Natural killer cell (primary cell): ENCODE data around the gene CIB2. TPM values are rescaled to one million over a fixed set of nuclear protein-coding genes. Genes with fewer than 3 reads are reported as not detected.
"Not testable (repeated sequence)": the region's sequence is repeated elsewhere in the genome, so short reads cannot be mapped to it uniquely, and the experiment has no call there.

Source experiments
- ATAC-seq, 3 donors: fragments of 150-1000 bp in 2 of 3; fragments of 200-7000 bp in 1 of 3; cut with Tn5 transposase; 1 replicate in 1 of 3; 2 replicates in 2 of 3; pipeline ENCODE4 v1.10.0; 2021; ENCODE audit warnings: mild to moderate bottlenecking in 2 of 3, moderate library complexity in 2 of 3
- DNase-seq, 2 donors: peaks; one replicate each; pipeline versions ENCODE4 v3.0.0 to v3.0.0-alpha.2; 2013 to 2021; ENCODE audit warnings: mixed read lengths in 1 of 2
- H3K27ac ChIP-seq: one replicate; pipeline ENCODE4 v1.5.1; 2013; ENCODE audit warnings: mild to moderate bottlenecking, low read length
- H3K27me3 ChIP-seq: one replicate; pipeline ENCODE4 v1.6.1; 2013; ENCODE audit warnings: low read length; ENCODE audit not compliant: control insufficient read depth, insufficient read depth
- H3K36me3 ChIP-seq: one replicate; pipeline ENCODE4 v1.6.1; 2013; ENCODE audit warnings: low read length; ENCODE audit not compliant: control insufficient read depth, insufficient read depth
- H3K4me1 ChIP-seq: one replicate; pipeline ENCODE4 v1.6.1; 2013; ENCODE audit warnings: low read length; ENCODE audit not compliant: control insufficient read depth, insufficient read depth
- H3K4me3 ChIP-seq: one replicate; pipeline ENCODE4 v1.5.1; 2013; ENCODE audit warnings: low read length
- H3K9me3 ChIP-seq: one replicate; pipeline ENCODE4 v1.6.1; 2013; ENCODE audit warnings: low read length; ENCODE audit not compliant: control insufficient read depth, insufficient read depth
- H3K27ac Mint-ChIP-seq, 2 donors: one replicate each; pipeline ENCODE4 v1.8.0; 2022; ENCODE audit warnings: mild to moderate bottlenecking in 2 of 2, mixed read lengths in 2 of 2, moderate library complexity in 1 of 2
- H3K27me3 Mint-ChIP-seq, 2 donors: one replicate each; pipeline ENCODE4 v1.8.0; 2022; ENCODE audit warnings: low read depth in 2 of 2, mixed read lengths in 2 of 2
- H3K36me3 Mint-ChIP-seq: one replicate; pipeline ENCODE4 v1.8.0; 2022; ENCODE audit warnings: mixed read lengths
- H3K4me1 Mint-ChIP-seq, 2 donors: one replicate each; pipeline ENCODE4 v1.8.0; 2022; ENCODE audit warnings: mixed read lengths in 2 of 2
- H3K4me3 Mint-ChIP-seq: one replicate; pipeline ENCODE4 v1.8.0; 2022; ENCODE audit warnings: mild to moderate bottlenecking, moderate library complexity, mixed read lengths
- H3K9me3 Mint-ChIP-seq, 2 donors: one replicate each; pipeline ENCODE4 v1.8.0; 2022; ENCODE audit warnings: mixed read lengths in 2 of 2
- WGBS: methylation state at CpG from one replicate; pipeline ENCODE4 v1.1.7; 2013; ENCODE audit warnings: missing lambda C conversion rate; ENCODE audit not compliant: insufficient coverage; 5-methylcytosine and 5-hydroxymethylcytosine counted together
- intact Hi-C: fragments of 100-400 bp; cut with micrococcal nuclease; formaldehyde crosslinking; loops from one replicate; pipeline ENCODE4 v1.14.2; 2022
- total RNA-seq, 4 donors: library from RNA; stranded (reverse); fragments of 120-200 nt in 1 of 4; gene quantifications; one replicate each; pipeline versions ENCODE4 v1.2.3 to v1.2.4, GENCODE V29; 2013 to 2022
- TF ChIP-seq, protein P1 (sequence below): fragments of 200-600 bp; IDR thresholded peaks from one replicate; pipeline ENCODE4 v1.8.0; 2022; ENCODE audit warnings: antibody characterized with exemption

The CIB2 gene
- total RNA-seq, 3 donors from 2014 or later (not counting 1 experiment from before 2014, with no cell fraction given), result 0.25 to 1.5 (median 0.99) TPM

DNA sequence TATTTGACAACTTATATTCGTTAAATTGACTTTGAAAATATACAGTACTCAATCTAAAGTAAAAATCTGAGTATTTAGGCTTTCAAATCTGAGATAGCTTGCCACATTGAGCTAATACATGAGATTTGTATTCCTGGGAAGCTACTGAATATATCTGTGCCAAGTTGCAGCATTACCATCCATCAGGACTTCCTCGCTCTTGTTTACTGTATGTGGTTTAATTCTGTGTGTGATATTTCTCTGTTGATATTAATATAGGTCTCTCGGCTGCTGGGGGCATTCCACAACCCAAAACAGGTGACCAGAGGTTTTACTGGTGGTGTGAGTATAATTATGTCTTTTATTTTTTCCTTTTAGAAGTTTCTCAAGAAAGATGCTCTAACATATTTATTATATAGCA is 23.7 kb upstream of the CIB2 start:
- Histone ChIP-seq H3K27ac (no peak overlapping the region), H3K4me1 (peaks cover 3% of the 10 kb centered on the region), H3K36me3 (peaks cover 15% of the 10 kb centered on the region), H3K27me3 (no peaks in the 10 kb centered on the region), H3K4me3 (no peak overlapping the region), H3K9me3 (no peaks in the 10 kb centered on the region)
- ATAC-seq (no peak), DNase-seq (no peak)
- Mint-ChIP-seq H3K4me1 (peaks cover 5 to 16% of the 10 kb centered on the region in 2 donors), H3K36me3 (peaks cover 9% of the 10 kb centered on the region), H3K27me3 (no peaks in the 10 kb centered on the region), H3K4me3 (no peak overlapping the region), H3K27ac (no peak overlapping the region), H3K9me3 (no peaks in the 10 kb centered on the region)
- TF ChIP-seq, protein P1, sequence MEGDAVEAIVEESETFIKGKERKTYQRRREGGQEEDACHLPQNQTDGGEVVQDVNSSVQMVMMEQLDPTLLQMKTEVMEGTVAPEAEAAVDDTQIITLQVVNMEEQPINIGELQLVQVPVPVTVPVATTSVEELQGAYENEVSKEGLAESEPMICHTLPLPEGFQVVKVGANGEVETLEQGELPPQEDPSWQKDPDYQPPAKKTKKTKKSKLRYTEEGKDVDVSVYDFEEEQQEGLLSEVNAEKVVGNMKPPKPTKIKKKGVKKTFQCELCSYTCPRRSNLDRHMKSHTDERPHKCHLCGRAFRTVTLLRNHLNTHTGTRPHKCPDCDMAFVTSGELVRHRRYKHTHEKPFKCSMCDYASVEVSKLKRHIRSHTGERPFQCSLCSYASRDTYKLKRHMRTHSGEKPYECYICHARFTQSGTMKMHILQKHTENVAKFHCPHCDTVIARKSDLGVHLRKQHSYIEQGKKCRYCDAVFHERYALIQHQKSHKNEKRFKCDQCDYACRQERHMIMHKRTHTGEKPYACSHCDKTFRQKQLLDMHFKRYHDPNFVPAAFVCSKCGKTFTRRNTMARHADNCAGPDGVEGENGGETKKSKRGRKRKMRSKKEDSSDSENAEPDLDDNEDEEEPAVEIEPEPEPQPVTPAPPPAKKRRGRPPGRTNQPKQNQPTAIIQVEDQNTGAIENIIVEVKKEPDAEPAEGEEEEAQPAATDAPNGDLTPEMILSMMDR, result no peak
- 86% methylated on average over 1 of the region's 3 CpGs for WGBS
- intact Hi-C loops, result no loop called here

DNA sequence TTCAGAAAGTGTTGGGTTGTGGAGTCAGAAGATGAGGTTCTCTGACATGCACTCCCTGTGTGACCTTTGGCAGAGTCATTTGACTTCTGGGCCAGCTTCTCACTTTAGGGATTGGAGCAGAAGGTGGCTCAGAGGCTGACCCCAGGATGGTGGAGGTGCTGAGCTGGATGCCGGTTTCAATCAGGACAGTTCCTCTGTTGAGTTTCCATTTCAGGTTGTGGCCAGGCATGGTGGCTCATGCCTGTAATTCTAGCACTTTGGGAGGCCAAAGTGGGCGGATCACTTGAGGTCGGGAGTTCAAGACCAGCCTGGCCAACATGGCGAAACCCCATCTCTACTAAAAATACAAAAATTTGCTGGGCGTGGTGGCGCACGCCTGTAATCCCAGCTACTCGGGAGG is 19.8 kb upstream of the CIB2 start:
- H3K9me3 ChIP-seq, H3K36me3 Mint-ChIP-seq, H3K27ac ChIP-seq, H3K27ac Mint-ChIP-seq, DNase-seq, ATAC-seq, intact Hi-C loops, H3K4me3 ChIP-seq, H3K36me3 ChIP-seq, H3K9me3 Mint-ChIP-seq, H3K27me3 Mint-ChIP-seq, H3K27me3 ChIP-seq: not testable (repeated sequence)
- Mint-ChIP-seq H3K4me1 (peaks cover 22 to 33% of the 10 kb centered on the region in 2 donors), H3K4me3 (peak overlapping the region; percentile 90)
- peaks cover 17% of the 10 kb centered on the region for H3K4me1 ChIP-seq
- WGBS, result 93% methylated on average over 8 of the region's 8 CpGs

DNA sequence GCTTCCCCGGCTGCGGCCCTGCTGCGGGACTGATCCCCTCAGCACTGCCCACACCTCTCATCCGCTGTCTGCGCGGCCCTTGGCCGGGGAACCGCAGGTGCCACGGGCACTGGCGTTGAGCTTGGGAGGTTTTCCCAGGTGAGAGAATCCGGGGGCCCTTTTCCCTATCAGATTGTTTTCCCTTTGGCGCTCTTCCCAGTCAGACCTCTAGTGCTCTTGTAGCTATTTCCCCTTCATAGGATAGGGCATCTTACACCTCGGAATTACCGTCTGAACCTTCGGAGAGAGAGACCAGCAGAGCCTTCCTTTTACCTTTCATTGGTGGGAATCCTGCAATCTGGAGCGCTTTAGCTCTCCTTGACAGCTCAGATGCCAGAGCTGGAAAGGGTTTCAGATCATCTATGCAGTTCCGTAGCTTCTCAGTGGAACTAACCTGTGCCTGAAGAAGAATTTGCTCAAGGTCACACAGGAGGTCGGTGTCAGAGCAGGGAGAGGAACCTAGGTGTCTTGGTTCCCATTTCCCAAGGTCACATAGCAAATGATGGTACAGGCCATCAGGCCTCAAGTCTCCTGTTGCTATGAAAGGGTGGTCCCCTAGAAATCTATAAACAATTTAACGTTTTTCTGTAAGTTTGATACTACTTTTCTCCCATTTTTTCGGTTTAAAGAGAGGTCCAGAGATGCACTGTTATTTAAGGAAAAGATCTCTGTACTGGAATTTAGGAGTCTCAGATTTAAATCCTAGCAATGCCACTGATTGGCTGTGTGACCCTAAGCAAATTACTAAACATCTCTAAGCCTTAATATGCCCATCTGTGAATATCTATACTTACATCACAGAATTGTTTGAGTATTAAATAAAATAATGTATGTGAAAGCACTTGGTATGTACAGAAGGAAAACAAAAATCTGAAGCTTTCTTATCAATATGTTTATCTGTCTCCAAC is 18.8 kb upstream of the CIB2 start:
- peak overlapping the region; percentile 90 for H3K4me3 Mint-ChIP-seq
- peaks cover 17% of the 10 kb centered on the region for H3K4me1 ChIP-seq
- H3K27me3 Mint-ChIP-seq, result no peaks in the 10 kb centered on the region
- no peak for ATAC-seq
- intact Hi-C loops, result loop anchor here (5.0 kb wide), 1 partner anchor 147 kb away; the partner anchor contains the start of gene SKIC8
- peak overlapping the region; percentile 34 for H3K27ac ChIP-seq
- no peaks in the 10 kb centered on the region for H3K27me3 ChIP-seq
- no peaks in the 10 kb centered on the region for H3K9me3 ChIP-seq
- peak overlapping the region; percentile 67 to 91 for H3K27ac Mint-ChIP-seq
- H3K36me3 Mint-ChIP-seq, result no peaks in the 10 kb centered on the region
- H3K9me3 Mint-ChIP-seq, result no peaks in the 10 kb centered on the region
- no peaks in the 10 kb centered on the region for H3K36me3 ChIP-seq
- TF ChIP-seq, protein P1, result no peak
- peak in 1 of 2 donors; percentile 23 for DNase-seq
- H3K4me1 Mint-ChIP-seq, result peaks cover 22 to 33% of the 10 kb centered on the region in 2 donors
- WGBS, result 19% methylated on average over 20 of the region's 20 CpGs
- H3K4me3 ChIP-seq, result peak overlapping the region; percentile 47

DNA sequence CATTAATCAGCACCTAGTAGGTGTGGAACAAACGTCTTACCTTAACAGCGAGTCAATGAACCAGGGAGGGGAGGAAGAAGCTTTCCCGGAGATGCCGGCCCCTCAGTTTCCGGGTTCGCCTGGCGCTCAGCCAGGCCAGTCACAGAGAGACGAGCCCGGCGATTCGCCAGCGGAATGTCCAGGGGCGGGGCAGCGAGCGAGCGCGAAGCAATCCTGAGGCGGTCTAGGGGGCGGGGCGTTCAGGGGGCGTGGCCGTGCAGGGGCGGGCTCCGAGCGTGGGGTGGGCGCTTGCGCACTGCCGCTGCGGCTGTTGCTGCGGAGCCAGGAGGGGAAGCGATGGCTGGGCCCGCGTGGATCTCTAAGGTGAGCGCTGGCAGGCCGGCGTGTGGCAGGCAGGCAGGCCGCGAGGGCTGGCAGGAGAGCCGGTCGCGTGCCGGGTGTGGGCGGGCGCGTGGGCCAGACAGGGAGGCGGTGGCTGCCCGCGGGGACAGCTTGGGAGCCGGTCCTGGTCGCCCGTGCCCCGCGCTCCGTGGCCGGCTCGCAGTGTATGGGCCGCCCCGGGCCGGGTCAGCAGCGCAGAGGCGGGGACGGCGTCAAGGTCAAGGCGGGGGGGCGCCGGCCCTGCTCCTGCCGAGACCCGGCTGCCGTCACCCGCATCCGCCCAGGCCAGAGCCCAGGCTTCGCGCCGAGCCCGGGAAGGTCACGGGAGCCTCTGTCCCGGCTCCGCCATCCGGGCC is 18.0 kb upstream of the CIB2 start, which contains the start of gene IDH3A:
Gene IDH3A (plus strand): TSS at position 295 of the 737 bp plus-strand sequence. CDS start 42 bp downstream, at position 337.
- TF ChIP-seq, protein P1, result no peak
- ATAC-seq (peak; percentile 98 to 100 (median 98)), DNase-seq (peak; percentile 99)
- H3K27ac Mint-ChIP-seq, result peak within 1 kb of the TSS; percentile 91
- intact Hi-C loops, result loop anchor here (5.0 kb wide), 1 partner anchor 148 kb away; the partner anchor contains the start of gene SKIC8
- peak within 1 kb of the TSS; percentile 49 for H3K27ac ChIP-seq
- no peaks in the 10 kb centered on the region for H3K36me3 Mint-ChIP-seq
- H3K4me3 ChIP-seq, result peak within 1 kb of the TSS; percentile 66
- no peaks in the 10 kb centered on the region for H3K9me3 Mint-ChIP-seq
- no peaks in the 10 kb centered on the region for H3K36me3 ChIP-seq
- peaks cover 22 to 33% of the 10 kb centered on the region in 2 donors for H3K4me1 Mint-ChIP-seq
- peak within 1 kb of the TSS; percentile 94 for H3K4me3 Mint-ChIP-seq
- peaks cover 17% of the 10 kb centered on the region for H3K4me1 ChIP-seq
- no peaks in the 10 kb centered on the region for H3K27me3 ChIP-seq
- under 1% methylated on average over 79 of the region's 79 CpGs for WGBS
- H3K27me3 Mint-ChIP-seq, result no peaks in the 10 kb centered on the region
- no peaks in the 10 kb centered on the region for H3K9me3 ChIP-seq
